T-helper 2 cell treated with Interferon-gamma antibody and Interleukin-4, amounts not matched to agents 5 μg/mL and 100 μg/mL, for 36 hours (primary cell): ENCODE data around the gene VCL.
"Not testable (repeated sequence)": the region's sequence is repeated elsewhere in the genome, so short reads cannot be mapped to it uniquely, and the experiment has no call there.

Experiments
- DNase-seq: peaks from one replicate; pipeline ENCODE4 v3.0.0; 2021; ENCODE audit warnings: low spot score
- H3K27ac Mint-ChIP-seq: one replicate; pipeline ENCODE4 v1.8.0; 2021; ENCODE audit warnings: mild to moderate bottlenecking, mixed read lengths
- H3K27me3 Mint-ChIP-seq: one replicate; pipeline ENCODE4 v1.8.0; 2021; ENCODE audit warnings: low read depth, mixed read lengths
- H3K36me3 Mint-ChIP-seq: one replicate; pipeline ENCODE4 v1.8.0; 2021; ENCODE audit warnings: low read depth, mixed read lengths
- H3K4me1 Mint-ChIP-seq: one replicate; pipeline ENCODE4 v1.8.0; 2021; ENCODE audit warnings: low read depth, mixed read lengths
- H3K4me3 Mint-ChIP-seq: one replicate; pipeline ENCODE4 v1.8.0; 2022; ENCODE audit warnings: mild to moderate bottlenecking, moderate library complexity, mixed read lengths
- H3K9me3 Mint-ChIP-seq: one replicate; pipeline ENCODE4 v1.8.0; 2021; ENCODE audit warnings: mixed read lengths

VCL gene

GRCh38 chr10:74118804-74119203 lies 120.9 kb downstream of the VCL start:
- Mint-ChIP-seq H3K4me1 (peaks cover 6% of the 10 kb centered on the region), H3K36me3 (peaks cover 68% of the 10 kb centered on the region), H3K9me3 (no peaks in the 10 kb centered on the region), H3K27me3 (no peaks in the 10 kb centered on the region), H3K27ac (peak overlapping the region; percentile 8), H3K4me3 (no peak overlapping the region)
- DNase-seq, result no peak

- peaks cover 6% of the 10 kb centered on the region for H3K4me1 Mint-ChIP-seq
- H3K27ac Mint-ChIP-seq, result no peak overlapping the region
- no peak for DNase-seq
- H3K4me3 Mint-ChIP-seq, result no peak overlapping the region
- peaks cover 66% of the 10 kb centered on the region for H3K36me3 Mint-ChIP-seq
- H3K9me3 Mint-ChIP-seq, result no peaks in the 10 kb centered on the region
- H3K27me3 Mint-ChIP-seq, result no peaks in the 10 kb centered on the region
These were observed 123.0 kb downstream of the VCL start for GRCh38 chr10:74120911-74121310.

- H3K27me3 Mint-ChIP-seq, result no peaks in the 10 kb centered on the region
- H3K27ac Mint-ChIP-seq, result no peak overlapping the region
- H3K9me3 Mint-ChIP-seq, result no peaks in the 10 kb centered on the region
- peaks cover 66% of the 10 kb centered on the region for H3K36me3 Mint-ChIP-seq
- DNase-seq, result no peak
- no peak overlapping the region for H3K4me3 Mint-ChIP-seq
- H3K4me1 Mint-ChIP-seq, result peaks cover 6% of the 10 kb centered on the region
These were observed 123.5 kb downstream of the VCL start for GRCh38 chr10:74121368-74121767.

- Mint-ChIP-seq H3K4me3 (no peak overlapping the region), H3K9me3 (no peaks in the 10 kb centered on the region), H3K4me1 (peaks cover 6% of the 10 kb centered on the region), H3K27me3 (no peaks in the 10 kb centered on the region), H3K27ac (no peak overlapping the region), H3K36me3 (peaks cover 63% of the 10 kb centered on the region)
- DNase-seq, result no peak
These were observed 124.1 kb downstream of the VCL start for GRCh38 chr10:74122060-74122459.

GRCh38 chr10:74123081-74123480 lies 125.2 kb downstream of the VCL start:
- Mint-ChIP-seq H3K27ac (no peak overlapping the region), H3K4me1 (peaks cover 6% of the 10 kb centered on the region), H3K9me3 (no peaks in the 10 kb centered on the region), H3K36me3 (peaks cover 57% of the 10 kb centered on the region), H3K4me3 (no peak overlapping the region), H3K27me3 (no peaks in the 10 kb centered on the region)
- no peak for DNase-seq

GRCh38 chr10:74133923-74134820 lies 136.3 kb downstream of the VCL start:
- Mint-ChIP-seq H3K27ac (no peak overlapping the region), H3K4me3 (no peak overlapping the region), H3K27me3 (no peaks in the 10 kb centered on the region), H3K4me1 (no peaks in the 10 kb centered on the region), H3K9me3 (no peaks in the 10 kb centered on the region), H3K36me3 (peaks cover 44% of the 10 kb centered on the region)
- DNase-seq, result no peak

- no peak overlapping the region for H3K27ac Mint-ChIP-seq
These were observed 137.5 kb downstream of the VCL start for GRCh38 chr10:74135452-74135851.

GRCh38 chr10:74137992-74138391 lies 140.1 kb downstream of the VCL start:
- Mint-ChIP-seq H3K36me3 (peaks cover 34% of the 10 kb centered on the region), H3K27me3 (no peaks in the 10 kb centered on the region), H3K4me3 (no peak overlapping the region), H3K4me1 (no peaks in the 10 kb centered on the region), H3K9me3 (no peaks in the 10 kb centered on the region), H3K27ac (no peak overlapping the region)
- no peak for DNase-seq

More at GRCh38 chr10:74135452-74135851, 137.5 kb downstream of the VCL start:
- H3K4me1 Mint-ChIP-seq, result no peaks in the 10 kb centered on the region
- H3K36me3 Mint-ChIP-seq, result peaks cover 40% of the 10 kb centered on the region
- H3K4me3 Mint-ChIP-seq, result no peak overlapping the region
- no peaks in the 10 kb centered on the region for H3K9me3 Mint-ChIP-seq
- no peak for DNase-seq
- H3K27me3 Mint-ChIP-seq, result no peaks in the 10 kb centered on the region

- DNase-seq, H3K9me3 Mint-ChIP-seq, H3K4me3 Mint-ChIP-seq, H3K4me1 Mint-ChIP-seq, H3K27me3 Mint-ChIP-seq, H3K27ac Mint-ChIP-seq: not testable (repeated sequence)
- peaks cover 34% of the 10 kb centered on the region for H3K36me3 Mint-ChIP-seq
These were observed 140.7 kb downstream of the VCL start for GRCh38 chr10:74138596-74138995.

- peaks cover 23% of the 10 kb centered on the region for H3K36me3 Mint-ChIP-seq
- H3K27ac Mint-ChIP-seq, result no peak overlapping the region
- no peak for DNase-seq
- H3K4me3 Mint-ChIP-seq, result no peak overlapping the region
- no peaks in the 10 kb centered on the region for H3K9me3 Mint-ChIP-seq
- no peaks in the 10 kb centered on the region for H3K4me1 Mint-ChIP-seq
- no peaks in the 10 kb centered on the region for H3K27me3 Mint-ChIP-seq
These were observed 142.1 kb downstream of the VCL start for GRCh38 chr10:74139981-74140380.

- Mint-ChIP-seq H3K27ac (no peak overlapping the region), H3K4me1 (no peaks in the 10 kb centered on the region), H3K4me3 (no peak overlapping the region), H3K27me3 (no peaks in the 10 kb centered on the region), H3K36me3 (peaks cover 23% of the 10 kb centered on the region), H3K9me3 (no peaks in the 10 kb centered on the region)
- DNase-seq, result no peak
These were observed 142.6 kb downstream of the VCL start for GRCh38 chr10:74140553-74140952.

GRCh38 chr10:74145133-74145532 lies 147.2 kb downstream of the VCL start:
- peaks cover 20% of the 10 kb centered on the region for H3K36me3 Mint-ChIP-seq
- peaks cover 16% of the 10 kb centered on the region for H3K4me1 Mint-ChIP-seq
- H3K9me3 Mint-ChIP-seq, result no peaks in the 10 kb centered on the region
- no peak overlapping the region for H3K27ac Mint-ChIP-seq
- DNase-seq, result no peak
- H3K27me3 Mint-ChIP-seq, result no peaks in the 10 kb centered on the region
- H3K4me3 Mint-ChIP-seq, result no peak overlapping the region

GRCh38 chr10:74146980-74147379 lies 149.1 kb downstream of the VCL start:
- H3K9me3 Mint-ChIP-seq, H3K4me3 Mint-ChIP-seq, DNase-seq, H3K27ac Mint-ChIP-seq, H3K27me3 Mint-ChIP-seq: not testable (repeated sequence)
- peaks cover 17% of the 10 kb centered on the region for H3K4me1 Mint-ChIP-seq
- H3K36me3 Mint-ChIP-seq, result peaks cover 18% of the 10 kb centered on the region

GRCh38 chr10:74150204-74150989 lies 152.5 kb downstream of the VCL start, which contains the start of gene AP3M1:
AP3M1 (minus strand) TSS chr10:74150828; CDS start chr10:74138379, 12,449 bp downstream.
- Mint-ChIP-seq H3K4me3 (no peak within 1 kb of the TSS), H3K27ac (no peak within 1 kb of the TSS), H3K9me3 (no peaks in the 10 kb centered on the region), H3K36me3 (peaks cover 15% of the 10 kb centered on the region), H3K4me1 (peaks cover 27% of the 10 kb centered on the region), H3K27me3 (no peaks in the 10 kb centered on the region)
- peak; percentile 75 for DNase-seq
